Erythroblast (primary cell): ENCODE measurements around the gene CDH22.

Experiments used
- DNase-seq, 2 experiments: peaks; one replicate each; lab custom pipeline; 2025; lab: John Stamatoyannopoulos, UW
- GATA1 ChIP-seq: IDR thresholded peaks from 2 replicates; pipeline ENCODE4 v1.6.1; 2011; ENCODE audit warnings: low read depth, mild to moderate bottlenecking, control low read depth, low read length, moderate library complexity
- POLR2A ChIP-seq: IDR thresholded peaks from 2 replicates; pipeline ENCODE4 v1.6.1; 2011; ENCODE audit warnings: mild to moderate bottlenecking, low read length

Gene CDH22

GRCh38 chr20:46323557-46323956, 15.3 kb upstream of the CDH22 start:
- no peak for TF ChIP-seq POLR2A
- TF ChIP-seq GATA1, result no peak
- DNase-seq, result no peak

GRCh38 chr20:46322641-46323040, 14.3 kb upstream of the CDH22 start:
- no peak for DNase-seq

GRCh38 chr20:46317685-46318177, 9.4 kb upstream of the CDH22 start:
- TF ChIP-seq GATA1 (no peak), POLR2A (no peak)
- DNase-seq, result no peak

More at GRCh38 chr20:46322641-46323040, 14.3 kb upstream of the CDH22 start:
- no peak for TF ChIP-seq GATA1
- TF ChIP-seq POLR2A, result no peak

GRCh38 chr20:46316984-46317684, 8.8 kb upstream of the CDH22 start:
- TF ChIP-seq POLR2A (no peak), GATA1 (no peak)
- no peak for DNase-seq

GRCh38 chr20:46315311-46315710, 7.0 kb upstream of the CDH22 start:
- TF ChIP-seq GATA1 (no peak), POLR2A (no peak)

GRCh38 chr20:46312945-46313861, 4.9 kb upstream of the CDH22 start:
- no peak for TF ChIP-seq POLR2A
- no peak for TF ChIP-seq GATA1
- no peak for DNase-seq

More at GRCh38 chr20:46315311-46315710, 7.0 kb upstream of the CDH22 start:
- DNase-seq, result no peak

- DNase-seq, result no peak
These were observed 4.0 kb upstream of the CDH22 start for GRCh38 chr20:46312075-46312944.

GRCh38 chr20:46311719-46312074, 3.4 kb upstream of the CDH22 start:
- TF ChIP-seq GATA1 (no peak), POLR2A (no peak)
- DNase-seq, result no peak

More at GRCh38 chr20:46312075-46312944, 4.0 kb upstream of the CDH22 start:
- TF ChIP-seq POLR2A (no peak), GATA1 (no peak)

- DNase-seq, result no peak
- TF ChIP-seq GATA1, result no peak
These were observed 2.8 kb upstream of the CDH22 start for GRCh38 chr20:46311039-46311650.

GRCh38 chr20:46309945-46310344, 1.6 kb upstream of the CDH22 start:
- TF ChIP-seq POLR2A (no peak), GATA1 (no peak)
- DNase-seq, result no peak

GRCh38 chr20:46307999-46308257, 370 bp downstream of the CDH22 start:
- TF ChIP-seq GATA1, result no peak
- no peak for TF ChIP-seq POLR2A
- DNase-seq, result no peak

- TF ChIP-seq POLR2A (no peak), GATA1 (no peak)
- peak; percentile 68 to 77 for DNase-seq
These were observed 929 bp downstream of the CDH22 start for GRCh38 chr20:46307139-46307998.
